ENCODE measurements around the gene ARID1B. TPM values are rescaled to one million over a fixed set of nuclear protein-coding genes. Genes with fewer than 3 reads are reported as not detected.
A peak's percentile ranks its signal among the peaks of the same experiment; 100 is the strongest.

The ARID1B gene
- total RNA-seq, 1 experiment from 2014 or later = 60.3 TPM

- TF ChIP-seq USF2 (CRISPR knock-in tag; IDR thresholded peaks at IDR 0.05) (peak; percentile 80), USF1 (CRISPR knock-in tag; IDR thresholded peaks at IDR 0.05) (peak; percentile 71), TP53 (CRISPR knock-in tag; IDR thresholded peaks at IDR 0.05) (no peak), ZNF219 (CRISPR knock-in tag; IDR thresholded peaks at IDR 0.05; ENCODE audit: borderline replicate concordance) (no peak)
- H3K27me3 Mint-ChIP-seq (ENCODE audit: low read depth) = no peaks in the 10 kb centered on the region
- H3K4me1 Mint-ChIP-seq = peaks cover 65% of the 10 kb centered on the region
- ATAC-seq (peak; percentile 69), DNase-seq (ENCODE audit: low spot score) (no peak)
- POLR2A ChIA-PET = no interaction called here
- peak overlapping the region; percentile 66; the same call in 1 of the 2 replicates for H3K27ac Mint-ChIP-seq
- CTCF ChIA-PET = no interaction called here
- peaks cover 8% of the 10 kb centered on the region for H3K9me3 Mint-ChIP-seq
- no peak overlapping the region for H3K4me3 Mint-ChIP-seq
- H3K36me3 Mint-ChIP-seq = peaks cover 9% of the 10 kb centered on the region
These were observed 31.1 kb downstream of the ARID1B start for GRCh38 chr6:156808287-156808686.

GRCh38 chr6:156809034-156809433, 31.9 kb downstream of the ARID1B start:
- H3K36me3 Mint-ChIP-seq = peaks cover 9% of the 10 kb centered on the region
- DNase-seq (ENCODE audit: low spot score) (no peak), ATAC-seq (no peak)
- no peak overlapping the region for H3K27ac Mint-ChIP-seq
- peaks cover 8% of the 10 kb centered on the region for H3K9me3 Mint-ChIP-seq
- CTCF ChIA-PET = no interaction called here
- H3K27me3 Mint-ChIP-seq (ENCODE audit: low read depth) = no peaks in the 10 kb centered on the region
- POLR2A ChIA-PET = no interaction called here
- peaks cover 65% of the 10 kb centered on the region for H3K4me1 Mint-ChIP-seq
- H3K4me3 Mint-ChIP-seq = no peak overlapping the region
- TF ChIP-seq ZNF232 (CRISPR knock-in tag; IDR thresholded peaks at IDR 0.05) (no peak), AR (CRISPR knock-in tag; IDR thresholded peaks at IDR 0.05) (no peak), JAZF1 (CRISPR knock-in tag; IDR thresholded peaks at IDR 0.05) (no peak), ATF1 (CRISPR knock-in tag; IDR thresholded peaks at IDR 0.05) (no peak), ZNF532 (CRISPR knock-in tag; IDR thresholded peaks at IDR 0.05; ENCODE audit: borderline replicate concordance) (no peak), CTCF (IDR thresholded peaks at IDR 0.05) (no peak), ZNF317 (CRISPR knock-in tag; IDR thresholded peaks at IDR 0.05; ENCODE audit: borderline replicate concordance, low read depth) (no peak), HMGXB4 (CRISPR knock-in tag; IDR thresholded peaks at IDR 0.05) (no peak), ZNF263 (CRISPR knock-in tag; IDR thresholded peaks at IDR 0.05; ENCODE audit: low read depth) (no peak), USF2 (CRISPR knock-in tag; IDR thresholded peaks at IDR 0.05) (no peak), NR3C1 (CRISPR knock-in tag; conservative IDR thresholded peaks at IDR 0.05; ENCODE audit: low read depth) (no peak), ZNF121 (CRISPR knock-in tag; IDR thresholded peaks at IDR 0.05) (no peak), MYBL2 (CRISPR knock-in tag; IDR thresholded peaks at IDR 0.05) (no peak), PREB (CRISPR knock-in tag; IDR thresholded peaks at IDR 0.05; ENCODE audit: borderline replicate concordance) (no peak), CDX4 (CRISPR knock-in tag; IDR thresholded peaks at IDR 0.05; ENCODE audit: borderline replicate concordance) (no peak), NFATC4 (CRISPR knock-in tag; IDR thresholded peaks at IDR 0.05) (no peak)
